Left renal pelvis (tissue), 4 donors: ENCODE data around the gene SLC39A3. TPM values are rescaled to one million over a fixed set of nuclear protein-coding genes. Genes with fewer than 3 reads are reported as not detected.

Experiments used
- polyA plus RNA-seq, 4 donors: library from polyadenylated mRNA; unstranded; fragments of 120-200 nt; gene quantifications; one replicate each; pipeline ENCODE4 v1.2.1, GENCODE V29; 2013; ENCODE audit not compliant: insufficient read length in 4 of 4

The SLC39A3 gene
- polyA plus RNA-seq, 4 donors: 23.8 to 31.5 (median 27.1) TPM

Other genes with a start within 250 kb of the SLC39A3 start
- 1 to 10 TPM; 5.3 to 7.1 (median 5.5) TPM for gene GNG7, start 37.3 kb downstream of the SLC39A3 start, polyA plus RNA-seq
- gene DIRAS1, start 18.6 kb downstream of the SLC39A3 start, polyA plus RNA-seq: 1 to 10 TPM; 3.2 to 5.3 (median 3.5) TPM
- 10 to 100 TPM; 41.8 to 64.0 (median 50.8) TPM for gene SGTA, start 43.3 kb upstream of the SLC39A3 start, polyA plus RNA-seq
- gene THOP1, start 45.5 kb upstream of the SLC39A3 start, polyA plus RNA-seq: 10 to 100 TPM; 28.9 to 62.2 (median 41.2) TPM
- 1 to 10 TPM; 7.4 to 9.9 (median 9.2) TPM for gene ZNF554, start 79.9 kb upstream of the SLC39A3 start, polyA plus RNA-seq
- 10 to 100 TPM; 10.0 to 14.7 (median 11.9) TPM for gene ZNF555, start 101.5 kb upstream of the SLC39A3 start, polyA plus RNA-seq
- gene ZNF556, start 127.3 kb upstream of the SLC39A3 start, polyA plus RNA-seq: 1 to 10 TPM in 2 of 4 donors, under 1 TPM in 2; 0.58 to 1.3 (median 1.0) TPM
- gene ZNF57, start 160.9 kb upstream of the SLC39A3 start, polyA plus RNA-seq: 1 to 10 TPM; 4.9 to 9.2 (median 7.7) TPM
- 1 to 10 TPM; 6.5 to 8.1 (median 7.3) TPM for gene ZNF77, start 205.0 kb upstream of the SLC39A3 start, polyA plus RNA-seq
- gene TLE6, start 237.5 kb upstream of the SLC39A3 start, polyA plus RNA-seq: 10 to 100 TPM in 1 of 4 donors, 1 to 10 TPM in 3; 1.9 to 10.5 (median 7.5) TPM